ENCODE data around the gene POU2F3.

POU2F3 gene

DNA sequence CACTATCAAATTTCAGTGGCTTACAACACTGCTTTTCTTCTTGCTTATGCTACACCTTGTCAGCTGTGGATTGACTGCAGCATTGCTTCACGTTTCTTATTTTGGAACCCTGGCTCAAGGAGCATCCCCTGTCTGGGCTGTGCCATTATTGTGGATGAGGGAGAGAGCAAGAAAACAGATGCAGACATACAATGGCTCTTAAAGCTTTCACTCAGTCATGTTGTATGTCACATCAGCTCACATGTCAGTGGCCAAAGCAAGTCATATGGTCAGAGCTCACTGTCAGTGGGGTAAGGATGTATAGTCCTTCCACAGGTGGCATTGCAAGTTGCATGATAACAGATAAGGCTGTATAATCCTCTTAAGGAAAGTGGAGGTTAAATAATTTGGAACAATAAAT is 106.3 kb downstream of the POU2F3 start:
- no peak for DNase-seq

- no peak for DNase-seq
These were observed 110.7 kb downstream of the POU2F3 start for GRCh38 chr11:120350637-120351036.

GRCh38 chr11:120352405-120352804 is 112.5 kb downstream of the POU2F3 start:
- no peak for DNase-seq

DNA sequence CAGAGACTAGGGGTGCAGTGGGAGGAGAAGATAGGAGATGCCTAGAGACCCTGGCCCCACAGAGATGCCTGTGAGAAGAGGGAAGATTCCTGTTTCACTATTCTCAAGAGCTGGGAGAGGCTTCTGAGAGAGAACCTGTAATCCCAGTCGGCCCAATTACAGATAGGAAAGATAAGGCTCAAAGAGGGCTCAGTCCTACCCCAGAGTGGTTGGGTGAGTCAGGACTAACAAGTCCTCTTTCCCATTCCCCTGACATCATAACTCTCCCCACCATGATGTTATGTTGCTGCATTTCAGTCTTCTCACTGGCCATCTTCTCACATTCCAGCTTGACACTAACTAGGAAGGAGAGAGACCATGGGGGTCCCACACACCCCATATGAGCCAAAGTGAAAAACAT is 114.1 kb downstream of the POU2F3 start:
- DNase-seq, result no peak

DNA sequence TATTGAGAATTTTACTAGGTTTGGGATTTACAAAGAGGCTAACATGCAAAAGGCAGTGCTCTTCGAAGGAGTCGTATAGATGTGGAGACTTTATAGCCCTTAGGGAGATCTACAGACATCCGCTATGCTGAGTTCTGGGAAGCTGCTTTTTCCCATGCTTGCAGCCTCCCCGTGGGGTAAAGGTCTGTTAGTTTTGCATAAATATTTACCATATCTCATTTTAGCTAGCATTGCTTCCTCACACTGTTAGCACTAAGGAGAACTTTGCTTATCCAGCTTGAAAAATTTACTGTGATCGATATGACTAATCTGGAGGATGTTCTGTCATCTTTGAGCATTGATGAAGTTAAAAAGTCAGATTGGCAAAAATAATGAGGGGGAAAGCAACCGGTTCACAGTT is 114.8 kb downstream of the POU2F3 start:
- no peak for DNase-seq

DNA sequence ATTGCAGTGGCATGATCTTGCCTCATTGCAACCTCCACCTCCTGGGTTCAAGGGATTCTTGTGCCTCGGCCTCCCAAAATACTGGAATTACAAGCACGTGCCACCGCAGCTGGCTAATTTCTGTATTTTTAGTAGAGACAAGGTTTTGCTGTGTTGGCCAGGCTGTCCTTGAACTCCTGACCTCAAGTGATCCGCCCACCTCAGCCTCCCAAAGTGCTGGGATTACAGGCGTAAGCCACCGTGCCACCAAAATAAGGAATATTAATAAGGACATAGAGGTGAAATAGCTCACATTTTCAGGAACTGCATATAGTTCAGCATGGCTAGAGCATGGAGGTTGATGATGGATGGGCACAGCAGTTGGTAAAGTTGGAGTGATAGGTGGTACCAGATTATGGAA is 117.7 kb downstream of the POU2F3 start:
- no peak for DNase-seq

GRCh38 chr11:120358729-120359128 is 118.8 kb downstream of the POU2F3 start:
- DNase-seq, result no peak

DNA sequence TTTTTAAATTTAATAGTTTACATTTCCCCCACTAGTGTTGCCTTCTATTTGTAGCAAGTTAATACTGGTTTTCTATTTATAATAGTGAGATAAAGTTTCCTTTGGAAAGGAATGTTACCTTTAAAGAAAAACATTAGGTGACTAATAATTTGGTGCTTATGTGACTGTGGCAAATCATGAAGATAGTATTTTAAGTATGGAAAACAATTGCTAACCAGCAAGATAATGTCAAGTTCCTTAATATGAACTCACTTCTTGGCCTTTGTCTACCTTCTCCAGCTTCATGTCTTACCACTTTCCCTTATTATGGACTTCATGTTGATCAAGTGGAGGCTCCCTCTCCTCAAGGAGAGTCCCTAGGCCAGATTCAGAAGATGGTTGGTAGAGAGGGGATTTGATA is 123.5 kb downstream of the POU2F3 start:
- DNase-seq, result no peak

- no peak for DNase-seq
These were observed 125.6 kb downstream of the POU2F3 start for GRCh38 chr11:120365512-120365911.
